WTC11 (cell line): ENCODE data around the gene NTRK3. TPM values are rescaled to one million over a fixed set of nuclear protein-coding genes. Genes with fewer than 3 reads are reported as not detected.

ENCODE experiments used
- ATAC-seq: fragments of 200-7000 bp; cut with Tn5 transposase; 2 replicates; pipeline ENCODE4 v1.10.0; 2021; ENCODE audit warnings: mild to moderate bottlenecking, moderate library complexity
- CTCF ChIA-PET: fragments of 300-600 bp; sonication (Branson Sonifier 250); formaldehyde crosslinking; loops from one replicate; lab custom pipeline; 2021; ENCODE audit warnings: antibody characterized with exemption; lab: Charles Lee
- POLR2A ChIA-PET: fragments of 350-600 bp; sonication (Branson Sonifier 250); formaldehyde crosslinking; loops from one replicate; lab custom pipeline; 2021; ENCODE audit warnings: antibody characterized with exemption; lab: Charles Lee
- DNase-seq: peaks from one replicate; pipeline ENCODE4 v3.0.0; 2021; ENCODE audit warnings: low spot score
- H3K27ac Mint-ChIP-seq: 2 replicates; pipeline ENCODE4 v1.8.0; 2021; ENCODE audit warnings: mixed read lengths
- H3K27me3 Mint-ChIP-seq: 2 replicates; pipeline ENCODE4 v1.8.0; 2021; ENCODE audit warnings: low read depth, mild to moderate bottlenecking, moderate library complexity, mixed read lengths
- H3K36me3 Mint-ChIP-seq: 2 replicates; pipeline ENCODE4 v1.8.0; 2021; ENCODE audit warnings: mixed read lengths
- H3K4me1 Mint-ChIP-seq: 2 replicates; pipeline ENCODE4 v1.8.0; 2022; ENCODE audit warnings: mixed read lengths
- H3K4me3 Mint-ChIP-seq: 2 replicates; pipeline ENCODE4 v1.8.0; 2021; ENCODE audit warnings: mild to moderate bottlenecking, moderate library complexity, mixed read lengths
- H3K9me3 Mint-ChIP-seq: 2 replicates; pipeline ENCODE4 v1.8.0; 2021; ENCODE audit warnings: mixed read lengths
- ATF2 ChIP-seq: sonication (generic); formaldehyde crosslinking; IDR thresholded peaks from 2 replicates; pipeline ENCODE4 v1.8.1; 2022; ENCODE audit warnings: low read depth, missing genetic modification reagents, borderline replicate concordance
- E2F4 ChIP-seq: sonication (generic); formaldehyde crosslinking; IDR thresholded peaks from 2 replicates; pipeline ENCODE4 v1.8.1; 2022; ENCODE audit warnings: low read depth, mild to moderate bottlenecking, moderate library complexity, missing genetic modification reagents, borderline replicate concordance
- ELF4 ChIP-seq: sonication (generic); formaldehyde crosslinking; IDR thresholded peaks from 2 replicates; pipeline ENCODE4 v1.8.1; 2022; ENCODE audit warnings: low read depth, mild to moderate bottlenecking, moderate library complexity, missing genetic modification reagents
- HMGXB4 ChIP-seq: sonication (generic); formaldehyde crosslinking; IDR thresholded peaks from 2 replicates; pipeline ENCODE4 v1.8.1; 2023; ENCODE audit warnings: mild to moderate bottlenecking, moderate library complexity, missing genetic modification reagents
- MAX ChIP-seq: sonication (generic); formaldehyde crosslinking; IDR thresholded peaks from 2 replicates; pipeline ENCODE4 v1.8.0; 2022; ENCODE audit warnings: mild to moderate bottlenecking, missing genetic modification reagents
- MYBL2 ChIP-seq: sonication (generic); formaldehyde crosslinking; IDR thresholded peaks from 2 replicates; pipeline ENCODE4 v1.8.1; 2023; ENCODE audit warnings: mild to moderate bottlenecking, moderate library complexity, missing genetic modification reagents
- SMAD4 ChIP-seq: sonication (generic); formaldehyde crosslinking; IDR thresholded peaks from 2 replicates; pipeline ENCODE4 v1.8.0; 2022; ENCODE audit warnings: mild to moderate bottlenecking, missing genetic modification reagents
- TEAD1 ChIP-seq: sonication (generic); formaldehyde crosslinking; IDR thresholded peaks from 2 replicates; pipeline ENCODE4 v1.8.0; 2022; ENCODE audit warnings: mild to moderate bottlenecking, missing genetic modification reagents
- TEAD4 ChIP-seq: sonication (generic); formaldehyde crosslinking; IDR thresholded peaks from 2 replicates; pipeline ENCODE4 v1.8.0; 2022; ENCODE audit warnings: mild to moderate bottlenecking, missing genetic modification reagents
- ZNF263 ChIP-seq: sonication (generic); formaldehyde crosslinking; IDR thresholded peaks from 2 replicates; pipeline ENCODE4 v1.8.1; 2022; ENCODE audit warnings: low read depth, mild to moderate bottlenecking, moderate library complexity, missing genetic modification reagents
- ZNF423 ChIP-seq: fragments of 250-450 bp; sonication (Bioruptor Pico); IDR thresholded peaks from 2 replicates; pipeline ENCODE4 v2.1.2; 2022; ENCODE audit warnings: mild to moderate bottlenecking, moderate library complexity
- total RNA-seq: library from RNA; stranded (reverse); gene quantifications from 3 replicates; pipeline ENCODE4 v1.2.3, GENCODE V29; 2021
- TF ChIP-seq, protein P1 (sequence below): sonication (generic); formaldehyde crosslinking; IDR thresholded peaks from 2 replicates; pipeline ENCODE4 v1.8.0; 2022; ENCODE audit warnings: mild to moderate bottlenecking, missing genetic modification reagents
- TF ChIP-seq, protein P2 (sequence below): sonication (generic); formaldehyde crosslinking; IDR thresholded peaks from 2 replicates; pipeline ENCODE4 v1.8.0; 2022; ENCODE audit warnings: mild to moderate bottlenecking, missing genetic modification reagents
- TF ChIP-seq, protein P3 (sequence below): sonication (generic); formaldehyde crosslinking; conservative IDR thresholded peaks from 2 replicates; pipeline ENCODE4 v1.8.1; 2022; ENCODE audit warnings: mild to moderate bottlenecking, missing genetic modification reagents
- TF ChIP-seq, protein P4 (sequence below): sonication (generic); formaldehyde crosslinking; IDR thresholded peaks from 2 replicates; pipeline ENCODE4 v1.8.1; 2023; ENCODE audit warnings: mild to moderate bottlenecking, missing genetic modification reagents
- TF ChIP-seq, protein P5 (sequence below): fragments of 250-450 bp; sonication (Bioruptor Pico); IDR thresholded peaks from 2 replicates; pipeline ENCODE4 v1.9.0; 2021; ENCODE audit warnings: mild to moderate bottlenecking
- TF ChIP-seq, protein P6 (sequence below): sonication (generic); formaldehyde crosslinking; IDR thresholded peaks from 2 replicates; pipeline ENCODE4 v1.8.0; 2023; ENCODE audit warnings: missing genetic modification reagents, mild to moderate bottlenecking, borderline replicate concordance
- TF ChIP-seq, protein P7 (sequence below): sonication (generic); formaldehyde crosslinking; IDR thresholded peaks from 2 replicates; pipeline ENCODE4 v1.8.1; 2022; ENCODE audit warnings: mild to moderate bottlenecking, moderate library complexity, missing genetic modification reagents

Gene NTRK3
- total RNA-seq, 1 experiment from 2014 or later: 12.3 TPM

- no peak for DNase-seq
- Mint-ChIP-seq H3K4me1 (peaks cover 35% of the 10 kb centered on the region), H3K27ac (no peak overlapping the region), H3K27me3 (no peaks in the 10 kb centered on the region), H3K4me3 (no peak overlapping the region), H3K36me3 (no peaks in the 10 kb centered on the region), H3K9me3 (0 out of 2 replicates have a peak, but pooled peaks cover 3% of the 10 kb centered on the region)
- ATAC-seq: no peak
- TF ChIP-seq ZNF263 (CRISPR knock-in tag): no peak
- TF ChIP-seq, protein P1, sequence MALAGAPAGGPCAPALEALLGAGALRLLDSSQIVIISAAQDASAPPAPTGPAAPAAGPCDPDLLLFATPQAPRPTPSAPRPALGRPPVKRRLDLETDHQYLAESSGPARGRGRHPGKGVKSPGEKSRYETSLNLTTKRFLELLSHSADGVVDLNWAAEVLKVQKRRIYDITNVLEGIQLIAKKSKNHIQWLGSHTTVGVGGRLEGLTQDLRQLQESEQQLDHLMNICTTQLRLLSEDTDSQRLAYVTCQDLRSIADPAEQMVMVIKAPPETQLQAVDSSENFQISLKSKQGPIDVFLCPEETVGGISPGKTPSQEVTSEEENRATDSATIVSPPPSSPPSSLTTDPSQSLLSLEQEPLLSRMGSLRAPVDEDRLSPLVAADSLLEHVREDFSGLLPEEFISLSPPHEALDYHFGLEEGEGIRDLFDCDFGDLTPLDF (CRISPR knock-in tag): no peak
- no peak for TF ChIP-seq ZNF423 (CRISPR knock-in tag)
- TF ChIP-seq ELF4 (CRISPR knock-in tag): no peak
- no peak for TF ChIP-seq SMAD4 (CRISPR knock-in tag)
- TF ChIP-seq TEAD1 (CRISPR knock-in tag): no peak
- TF ChIP-seq HMGXB4 (CRISPR knock-in tag): no peak
- TF ChIP-seq MAX (CRISPR knock-in tag): no peak
- TF ChIP-seq, protein P2, sequence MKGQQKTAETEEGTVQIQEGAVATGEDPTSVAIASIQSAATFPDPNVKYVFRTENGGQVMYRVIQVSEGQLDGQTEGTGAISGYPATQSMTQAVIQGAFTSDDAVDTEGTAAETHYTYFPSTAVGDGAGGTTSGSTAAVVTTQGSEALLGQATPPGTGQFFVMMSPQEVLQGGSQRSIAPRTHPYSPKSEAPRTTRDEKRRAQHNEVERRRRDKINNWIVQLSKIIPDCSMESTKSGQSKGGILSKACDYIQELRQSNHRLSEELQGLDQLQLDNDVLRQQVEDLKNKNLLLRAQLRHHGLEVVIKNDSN (CRISPR knock-in tag): no peak
- TF ChIP-seq MYBL2 (CRISPR knock-in tag): no peak
- TF ChIP-seq, protein P3, sequence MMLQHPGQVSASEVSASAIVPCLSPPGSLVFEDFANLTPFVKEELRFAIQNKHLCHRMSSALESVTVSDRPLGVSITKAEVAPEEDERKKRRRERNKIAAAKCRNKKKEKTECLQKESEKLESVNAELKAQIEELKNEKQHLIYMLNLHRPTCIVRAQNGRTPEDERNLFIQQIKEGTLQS (CRISPR knock-in tag): no peak
- TF ChIP-seq, protein P4, sequence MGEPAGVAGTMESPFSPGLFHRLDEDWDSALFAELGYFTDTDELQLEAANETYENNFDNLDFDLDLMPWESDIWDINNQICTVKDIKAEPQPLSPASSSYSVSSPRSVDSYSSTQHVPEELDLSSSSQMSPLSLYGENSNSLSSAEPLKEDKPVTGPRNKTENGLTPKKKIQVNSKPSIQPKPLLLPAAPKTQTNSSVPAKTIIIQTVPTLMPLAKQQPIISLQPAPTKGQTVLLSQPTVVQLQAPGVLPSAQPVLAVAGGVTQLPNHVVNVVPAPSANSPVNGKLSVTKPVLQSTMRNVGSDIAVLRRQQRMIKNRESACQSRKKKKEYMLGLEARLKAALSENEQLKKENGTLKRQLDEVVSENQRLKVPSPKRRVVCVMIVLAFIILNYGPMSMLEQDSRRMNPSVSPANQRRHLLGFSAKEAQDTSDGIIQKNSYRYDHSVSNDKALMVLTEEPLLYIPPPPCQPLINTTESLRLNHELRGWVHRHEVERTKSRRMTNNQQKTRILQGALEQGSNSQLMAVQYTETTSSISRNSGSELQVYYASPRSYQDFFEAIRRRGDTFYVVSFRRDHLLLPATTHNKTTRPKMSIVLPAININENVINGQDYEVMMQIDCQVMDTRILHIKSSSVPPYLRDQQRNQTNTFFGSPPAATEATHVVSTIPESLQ (CRISPR knock-in tag): no peak
- no peak for TF ChIP-seq TEAD4 (CRISPR knock-in tag)
- TF ChIP-seq ATF2 (CRISPR knock-in tag): no peak
- TF ChIP-seq, protein P5, sequence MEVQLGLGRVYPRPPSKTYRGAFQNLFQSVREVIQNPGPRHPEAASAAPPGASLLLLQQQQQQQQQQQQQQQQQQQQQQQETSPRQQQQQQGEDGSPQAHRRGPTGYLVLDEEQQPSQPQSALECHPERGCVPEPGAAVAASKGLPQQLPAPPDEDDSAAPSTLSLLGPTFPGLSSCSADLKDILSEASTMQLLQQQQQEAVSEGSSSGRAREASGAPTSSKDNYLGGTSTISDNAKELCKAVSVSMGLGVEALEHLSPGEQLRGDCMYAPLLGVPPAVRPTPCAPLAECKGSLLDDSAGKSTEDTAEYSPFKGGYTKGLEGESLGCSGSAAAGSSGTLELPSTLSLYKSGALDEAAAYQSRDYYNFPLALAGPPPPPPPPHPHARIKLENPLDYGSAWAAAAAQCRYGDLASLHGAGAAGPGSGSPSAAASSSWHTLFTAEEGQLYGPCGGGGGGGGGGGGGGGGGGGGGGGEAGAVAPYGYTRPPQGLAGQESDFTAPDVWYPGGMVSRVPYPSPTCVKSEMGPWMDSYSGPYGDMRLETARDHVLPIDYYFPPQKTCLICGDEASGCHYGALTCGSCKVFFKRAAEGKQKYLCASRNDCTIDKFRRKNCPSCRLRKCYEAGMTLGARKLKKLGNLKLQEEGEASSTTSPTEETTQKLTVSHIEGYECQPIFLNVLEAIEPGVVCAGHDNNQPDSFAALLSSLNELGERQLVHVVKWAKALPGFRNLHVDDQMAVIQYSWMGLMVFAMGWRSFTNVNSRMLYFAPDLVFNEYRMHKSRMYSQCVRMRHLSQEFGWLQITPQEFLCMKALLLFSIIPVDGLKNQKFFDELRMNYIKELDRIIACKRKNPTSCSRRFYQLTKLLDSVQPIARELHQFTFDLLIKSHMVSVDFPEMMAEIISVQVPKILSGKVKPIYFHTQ (CRISPR knock-in tag): no peak
- no peak for TF ChIP-seq E2F4 (CRISPR knock-in tag)
- TF ChIP-seq, protein P6, sequence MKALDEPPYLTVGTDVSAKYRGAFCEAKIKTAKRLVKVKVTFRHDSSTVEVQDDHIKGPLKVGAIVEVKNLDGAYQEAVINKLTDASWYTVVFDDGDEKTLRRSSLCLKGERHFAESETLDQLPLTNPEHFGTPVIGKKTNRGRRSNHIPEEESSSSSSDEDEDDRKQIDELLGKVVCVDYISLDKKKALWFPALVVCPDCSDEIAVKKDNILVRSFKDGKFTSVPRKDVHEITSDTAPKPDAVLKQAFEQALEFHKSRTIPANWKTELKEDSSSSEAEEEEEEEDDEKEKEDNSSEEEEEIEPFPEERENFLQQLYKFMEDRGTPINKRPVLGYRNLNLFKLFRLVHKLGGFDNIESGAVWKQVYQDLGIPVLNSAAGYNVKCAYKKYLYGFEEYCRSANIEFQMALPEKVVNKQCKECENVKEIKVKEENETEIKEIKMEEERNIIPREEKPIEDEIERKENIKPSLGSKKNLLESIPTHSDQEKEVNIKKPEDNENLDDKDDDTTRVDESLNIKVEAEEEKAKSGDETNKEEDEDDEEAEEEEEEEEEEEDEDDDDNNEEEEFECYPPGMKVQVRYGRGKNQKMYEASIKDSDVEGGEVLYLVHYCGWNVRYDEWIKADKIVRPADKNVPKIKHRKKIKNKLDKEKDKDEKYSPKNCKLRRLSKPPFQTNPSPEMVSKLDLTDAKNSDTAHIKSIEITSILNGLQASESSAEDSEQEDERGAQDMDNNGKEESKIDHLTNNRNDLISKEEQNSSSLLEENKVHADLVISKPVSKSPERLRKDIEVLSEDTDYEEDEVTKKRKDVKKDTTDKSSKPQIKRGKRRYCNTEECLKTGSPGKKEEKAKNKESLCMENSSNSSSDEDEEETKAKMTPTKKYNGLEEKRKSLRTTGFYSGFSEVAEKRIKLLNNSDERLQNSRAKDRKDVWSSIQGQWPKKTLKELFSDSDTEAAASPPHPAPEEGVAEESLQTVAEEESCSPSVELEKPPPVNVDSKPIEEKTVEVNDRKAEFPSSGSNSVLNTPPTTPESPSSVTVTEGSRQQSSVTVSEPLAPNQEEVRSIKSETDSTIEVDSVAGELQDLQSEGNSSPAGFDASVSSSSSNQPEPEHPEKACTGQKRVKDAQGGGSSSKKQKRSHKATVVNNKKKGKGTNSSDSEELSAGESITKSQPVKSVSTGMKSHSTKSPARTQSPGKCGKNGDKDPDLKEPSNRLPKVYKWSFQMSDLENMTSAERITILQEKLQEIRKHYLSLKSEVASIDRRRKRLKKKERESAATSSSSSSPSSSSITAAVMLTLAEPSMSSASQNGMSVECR (CRISPR knock-in tag): no peak
- TF ChIP-seq, protein P7, sequence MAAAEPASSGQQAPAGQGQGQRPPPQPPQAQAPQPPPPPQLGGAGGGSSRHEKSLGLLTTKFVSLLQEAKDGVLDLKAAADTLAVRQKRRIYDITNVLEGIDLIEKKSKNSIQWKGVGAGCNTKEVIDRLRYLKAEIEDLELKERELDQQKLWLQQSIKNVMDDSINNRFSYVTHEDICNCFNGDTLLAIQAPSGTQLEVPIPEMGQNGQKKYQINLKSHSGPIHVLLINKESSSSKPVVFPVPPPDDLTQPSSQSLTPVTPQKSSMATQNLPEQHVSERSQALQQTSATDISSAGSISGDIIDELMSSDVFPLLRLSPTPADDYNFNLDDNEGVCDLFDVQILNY (CRISPR knock-in tag): no peak
- ChIA-PET CTCF (interaction anchor here (0.6 to 0.9 kb wide), 2 partner anchors 127 to 251 kb away, joined by 3 read pairs; no protein-coding TSS in a partner anchor), POLR2A (no interaction called here)
Observed at GRCh38 chr15:88118035-88118434, 138.5 kb downstream of the NTRK3 start.
